Measurements from ENCODE around the gene ARID3A.

DNA sequence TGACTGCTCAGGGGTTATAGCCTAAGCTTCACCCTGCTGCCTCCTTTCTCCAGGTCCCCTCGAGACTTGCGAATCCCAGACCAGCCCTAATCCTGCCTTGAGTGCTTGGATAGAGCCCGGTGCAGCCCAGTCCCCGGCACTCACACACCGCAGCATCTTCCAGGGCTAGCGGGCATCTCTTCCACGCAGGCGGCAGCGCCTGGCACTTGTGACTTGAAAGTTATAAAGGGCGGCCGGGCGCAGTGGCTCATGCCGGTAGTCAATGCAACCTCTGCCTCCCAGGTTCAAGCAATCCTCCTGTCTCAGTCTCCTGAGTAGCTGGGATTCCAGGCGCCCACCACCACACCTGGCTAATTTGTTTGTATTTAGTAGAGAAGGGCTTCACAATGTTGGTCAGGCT lies 60.2 kb downstream of the ARID3A start:
- TF ChIP-seq, protein P1, sequence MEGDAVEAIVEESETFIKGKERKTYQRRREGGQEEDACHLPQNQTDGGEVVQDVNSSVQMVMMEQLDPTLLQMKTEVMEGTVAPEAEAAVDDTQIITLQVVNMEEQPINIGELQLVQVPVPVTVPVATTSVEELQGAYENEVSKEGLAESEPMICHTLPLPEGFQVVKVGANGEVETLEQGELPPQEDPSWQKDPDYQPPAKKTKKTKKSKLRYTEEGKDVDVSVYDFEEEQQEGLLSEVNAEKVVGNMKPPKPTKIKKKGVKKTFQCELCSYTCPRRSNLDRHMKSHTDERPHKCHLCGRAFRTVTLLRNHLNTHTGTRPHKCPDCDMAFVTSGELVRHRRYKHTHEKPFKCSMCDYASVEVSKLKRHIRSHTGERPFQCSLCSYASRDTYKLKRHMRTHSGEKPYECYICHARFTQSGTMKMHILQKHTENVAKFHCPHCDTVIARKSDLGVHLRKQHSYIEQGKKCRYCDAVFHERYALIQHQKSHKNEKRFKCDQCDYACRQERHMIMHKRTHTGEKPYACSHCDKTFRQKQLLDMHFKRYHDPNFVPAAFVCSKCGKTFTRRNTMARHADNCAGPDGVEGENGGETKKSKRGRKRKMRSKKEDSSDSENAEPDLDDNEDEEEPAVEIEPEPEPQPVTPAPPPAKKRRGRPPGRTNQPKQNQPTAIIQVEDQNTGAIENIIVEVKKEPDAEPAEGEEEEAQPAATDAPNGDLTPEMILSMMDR (conservative IDR thresholded peaks at IDR 0.05; ENCODE audit: low read length): no peak
- no peak for TF ChIP-seq EZH2phosphoT487 (IDR thresholded peaks at IDR 0.05; ENCODE audit: borderline replicate concordance, low read depth, low read length)
